ENCODE data around the gene GHR. TPM values are rescaled to one million over a fixed set of nuclear protein-coding genes. Genes with fewer than 3 reads are reported as not detected.

GHR gene
- total RNA-seq = 10 to 100 TPM in 1 of 2 donors, 1 to 10 TPM in 1; 5.7 to 12.9 TPM

GRCh38 chr5:42423285-42424165, at the start of gene GHR:
TSS of gene GHR (plus strand) at chr5:42423439. CDS start at chr5:42565875, 142,436 bp downstream.
- TF ChIP-seq POLR2A (IDR thresholded peaks at IDR 0.05) = peak in 1 of 3 donors; percentile 30
- TF ChIP-seq, protein P1, sequence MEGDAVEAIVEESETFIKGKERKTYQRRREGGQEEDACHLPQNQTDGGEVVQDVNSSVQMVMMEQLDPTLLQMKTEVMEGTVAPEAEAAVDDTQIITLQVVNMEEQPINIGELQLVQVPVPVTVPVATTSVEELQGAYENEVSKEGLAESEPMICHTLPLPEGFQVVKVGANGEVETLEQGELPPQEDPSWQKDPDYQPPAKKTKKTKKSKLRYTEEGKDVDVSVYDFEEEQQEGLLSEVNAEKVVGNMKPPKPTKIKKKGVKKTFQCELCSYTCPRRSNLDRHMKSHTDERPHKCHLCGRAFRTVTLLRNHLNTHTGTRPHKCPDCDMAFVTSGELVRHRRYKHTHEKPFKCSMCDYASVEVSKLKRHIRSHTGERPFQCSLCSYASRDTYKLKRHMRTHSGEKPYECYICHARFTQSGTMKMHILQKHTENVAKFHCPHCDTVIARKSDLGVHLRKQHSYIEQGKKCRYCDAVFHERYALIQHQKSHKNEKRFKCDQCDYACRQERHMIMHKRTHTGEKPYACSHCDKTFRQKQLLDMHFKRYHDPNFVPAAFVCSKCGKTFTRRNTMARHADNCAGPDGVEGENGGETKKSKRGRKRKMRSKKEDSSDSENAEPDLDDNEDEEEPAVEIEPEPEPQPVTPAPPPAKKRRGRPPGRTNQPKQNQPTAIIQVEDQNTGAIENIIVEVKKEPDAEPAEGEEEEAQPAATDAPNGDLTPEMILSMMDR (IDR thresholded peaks at IDR 0.05) = peak; percentile 45 to 93 (median 80)
- Histone ChIP-seq H3K4me3 (peak within 1 kb of the TSS; percentile 23 to 54), H3K36me3 (replicated peaks in 1 of 2; ENCODE audit: insufficient read depth in 1 of 2, low read depth in 2 of 2) (no peaks in the 10 kb centered on the region), H3K4me1 (peaks cover 16% of the 10 kb centered on the region), H3K27me3 (no peaks in the 10 kb centered on the region), H3K27ac (peak within 1 kb of the TSS; percentile 21 to 70 (median 46)), H3K9me3 (no peaks in the 10 kb centered on the region)
- WGBS, 2 donors = 0% methylated on average over 26 to 60 of the region's 60 CpGs
- DNase-seq = peak; percentile 84 to 88 (median 85)
- peak; percentile 95 for ATAC-seq
- intact Hi-C loops (cut with DNase I) = loop anchor here (5.0 kb wide), 1 partner anchor 159 kb away; no protein-coding TSS in a partner anchor

- TF ChIP-seq, protein P1 (IDR thresholded peaks at IDR 0.05) = no peak
- TF ChIP-seq POLR2A (IDR thresholded peaks at IDR 0.05) = no peak
Measured at GRCh38 chr5:42374679-42375273, 48.5 kb upstream of the GHR start.

GRCh38 chr5:42377496-42377895, 45.7 kb upstream of the GHR start:
- H3K4me3 ChIP-seq = no peak overlapping the region
- intact Hi-C loops (cut with DNase I) = no loop called here
- DNase-seq (no peak), ATAC-seq (no peak)
- 8 to 10% methylated on average over 1 of the region's 1 CpG for WGBS, 2 donors
- no peaks in the 10 kb centered on the region for H3K9me3 ChIP-seq
- TF ChIP-seq, protein P1 (IDR thresholded peaks at IDR 0.05) = no peak
- TF ChIP-seq POLR2A (IDR thresholded peaks at IDR 0.05) = no peak
- no peaks in the 10 kb centered on the region for H3K27me3 ChIP-seq
- no peaks in the 10 kb centered on the region for H3K4me1 ChIP-seq
- H3K27ac ChIP-seq = no peak overlapping the region
- H3K36me3 ChIP-seq (replicated peaks in 1 of 2; ENCODE audit: insufficient read depth in 1 of 2, low read depth in 2 of 2) = no peaks in the 10 kb centered on the region

More at GRCh38 chr5:42374679-42375273, 48.5 kb upstream of the GHR start:
- Histone ChIP-seq H3K4me1 (no peaks in the 10 kb centered on the region), H3K9me3 (no peaks in the 10 kb centered on the region), H3K4me3 (no peak overlapping the region), H3K27me3 (no peaks in the 10 kb centered on the region), H3K27ac (no peak overlapping the region), H3K36me3 (replicated peaks in 1 of 2; ENCODE audit: insufficient read depth in 1 of 2, low read depth in 2 of 2) (no peaks in the 10 kb centered on the region)
- ATAC-seq (no peak), DNase-seq (no peak)
- 61 to 69% methylated on average over 5 of the region's 5 CpGs for WGBS, 2 donors
- intact Hi-C loops (cut with DNase I) = no loop called here

GRCh38 chr5:42381973-42382372, 41.3 kb upstream of the GHR start:
- H3K27me3 ChIP-seq = no peaks in the 10 kb centered on the region
- H3K4me1 ChIP-seq = no peaks in the 10 kb centered on the region
- H3K4me3 ChIP-seq = no peak overlapping the region
- no peaks in the 10 kb centered on the region for H3K36me3 ChIP-seq (replicated peaks in 1 of 2; ENCODE audit: insufficient read depth in 1 of 2, low read depth in 2 of 2)
- no peak for TF ChIP-seq POLR2A (IDR thresholded peaks at IDR 0.05)
- TF ChIP-seq, protein P1 (IDR thresholded peaks at IDR 0.05) = no peak
- DNase-seq (no peak), ATAC-seq (no peak)
- intact Hi-C loops (cut with DNase I) = no loop called here
- 81 to 89% methylated on average over 2 of the region's 2 CpGs for WGBS, 2 donors
- H3K27ac ChIP-seq = no peak overlapping the region
- no peaks in the 10 kb centered on the region for H3K9me3 ChIP-seq
